ENCODE data around the gene IFNA17.
"Not testable (repeated sequence)": the region's sequence is repeated elsewhere in the genome, so short reads cannot be mapped to it uniquely, and the experiment has no call there.

IFNA17 gene

GRCh38 chr9:21213411-21214326 is 14.4 kb downstream of the IFNA17 start:
- not testable (repeated sequence) for H3K9me2 ChIP-seq (ENCODE audit: low read depth, low read length); H3K27ac ChIP-seq (ENCODE audit: low read depth, low read length, poor library complexity, severe bottlenecking); H3K9me3 ChIP-seq (ENCODE audit: low read length); H3K4me1 ChIP-seq (ENCODE audit: insufficient read depth, low read length, severe bottlenecking); H3K4me2 ChIP-seq (ENCODE audit: low read length); H3K79me2 ChIP-seq (ENCODE audit: insufficient read depth, low read length); H3K9ac ChIP-seq (ENCODE audit: low read length); H3F3A ChIP-seq (ENCODE audit: insufficient read depth, low read length); H4K20me1 ChIP-seq (ENCODE audit: insufficient read depth, low read length); H3K27me3 ChIP-seq (ENCODE audit: insufficient read depth, low read length); H3K36me3 ChIP-seq (ENCODE audit: insufficient read depth, low read length); H3K4me3 ChIP-seq (ENCODE audit: low read depth, low read length, poor library complexity, severe bottlenecking); H2AFZ ChIP-seq (ENCODE audit: low read length)
- peak; percentile 60 for TF ChIP-seq CTCF (IDR thresholded peaks at IDR 0.05; ENCODE audit: low read length)

GRCh38 chr9:21212160-21212559 is 15.9 kb downstream of the IFNA17 start:
- H3K4me1 ChIP-seq (ENCODE audit: insufficient read depth, low read length, severe bottlenecking); H3K27ac ChIP-seq (ENCODE audit: low read depth, low read length, poor library complexity, severe bottlenecking); H3K9me3 ChIP-seq (ENCODE audit: low read length); H3K4me2 ChIP-seq (ENCODE audit: low read length); H3K9ac ChIP-seq (ENCODE audit: low read length); H4K20me1 ChIP-seq (ENCODE audit: insufficient read depth, low read length); H3F3A ChIP-seq (ENCODE audit: insufficient read depth, low read length); H3K4me3 ChIP-seq (ENCODE audit: low read depth, low read length, poor library complexity, severe bottlenecking); H3K9me2 ChIP-seq (ENCODE audit: low read depth, low read length); H3K27me3 ChIP-seq (ENCODE audit: insufficient read depth, low read length); H3K36me3 ChIP-seq (ENCODE audit: insufficient read depth, low read length); H3K79me2 ChIP-seq (ENCODE audit: insufficient read depth, low read length); H2AFZ ChIP-seq (ENCODE audit: low read length): not testable (repeated sequence)

GRCh38 chr9:21210782-21211181 is 17.2 kb downstream of the IFNA17 start:
- H3K9me2 ChIP-seq (ENCODE audit: low read depth, low read length); H3K36me3 ChIP-seq (ENCODE audit: insufficient read depth, low read length); H3K4me1 ChIP-seq (ENCODE audit: insufficient read depth, low read length, severe bottlenecking); H3K9ac ChIP-seq (ENCODE audit: low read length); H3K27ac ChIP-seq (ENCODE audit: low read depth, low read length, poor library complexity, severe bottlenecking); H3F3A ChIP-seq (ENCODE audit: insufficient read depth, low read length); H3K79me2 ChIP-seq (ENCODE audit: insufficient read depth, low read length); H3K9me3 ChIP-seq (ENCODE audit: low read length); H2AFZ ChIP-seq (ENCODE audit: low read length); H3K4me2 ChIP-seq (ENCODE audit: low read length); H3K27me3 ChIP-seq (ENCODE audit: insufficient read depth, low read length); H4K20me1 ChIP-seq (ENCODE audit: insufficient read depth, low read length); H3K4me3 ChIP-seq (ENCODE audit: low read depth, low read length, poor library complexity, severe bottlenecking): not testable (repeated sequence)

- Histone ChIP-seq H3K27ac (ENCODE audit: low read depth, low read length, poor library complexity, severe bottlenecking) (no peak overlapping the region), H3K9me3 (ENCODE audit: low read length) (no peaks in the 10 kb centered on the region), H3F3A (ENCODE audit: insufficient read depth, low read length) (no peaks in the 10 kb centered on the region), H3K4me2 (ENCODE audit: low read length) (no peak overlapping the region), H3K36me3 (ENCODE audit: insufficient read depth, low read length) (no peaks in the 10 kb centered on the region), H3K4me1 (ENCODE audit: insufficient read depth, low read length, severe bottlenecking) (no peaks in the 10 kb centered on the region), H3K4me3 (ENCODE audit: low read depth, low read length, poor library complexity, severe bottlenecking) (no peak overlapping the region), H3K9ac (ENCODE audit: low read length) (no peak overlapping the region), H2AFZ (ENCODE audit: low read length) (no peak overlapping the region), H4K20me1 (ENCODE audit: insufficient read depth, low read length) (no peaks in the 10 kb centered on the region), H3K27me3 (ENCODE audit: insufficient read depth, low read length) (no peaks in the 10 kb centered on the region), H3K9me2 (ENCODE audit: low read depth, low read length) (no peaks in the 10 kb centered on the region), H3K79me2 (ENCODE audit: insufficient read depth, low read length) (no peaks in the 10 kb centered on the region)
- TF ChIP-seq CTCF (IDR thresholded peaks at IDR 0.05; ENCODE audit: low read length) (no peak), EZH2 (IDR thresholded peaks at IDR 0.05; ENCODE audit: borderline replicate concordance, low read length) (no peak)
Measured at GRCh38 chr9:21210311-21210710, 17.7 kb downstream of the IFNA17 start.

GRCh38 chr9:21207043-21207442 is 21.0 kb downstream of the IFNA17 start, which contains the start of gene IFNA10:
Gene IFNA10 (minus strand): TSS chr9:21207143. CDS start chr9:21207097, 46 bp downstream.
- H3K27ac ChIP-seq (ENCODE audit: low read depth, low read length, poor library complexity, severe bottlenecking); H3K79me2 ChIP-seq (ENCODE audit: insufficient read depth, low read length); H3K9me3 ChIP-seq (ENCODE audit: low read length); H4K20me1 ChIP-seq (ENCODE audit: insufficient read depth, low read length); H3K9ac ChIP-seq (ENCODE audit: low read length); H3K4me1 ChIP-seq (ENCODE audit: insufficient read depth, low read length, severe bottlenecking); H3F3A ChIP-seq (ENCODE audit: insufficient read depth, low read length); H3K4me3 ChIP-seq (ENCODE audit: low read depth, low read length, poor library complexity, severe bottlenecking); H3K36me3 ChIP-seq (ENCODE audit: insufficient read depth, low read length); H3K4me2 ChIP-seq (ENCODE audit: low read length); H2AFZ ChIP-seq (ENCODE audit: low read length); H3K9me2 ChIP-seq (ENCODE audit: low read depth, low read length); H3K27me3 ChIP-seq (ENCODE audit: insufficient read depth, low read length): not testable (repeated sequence)
